ENCODE measurements around the gene AFAP1.

DNA sequence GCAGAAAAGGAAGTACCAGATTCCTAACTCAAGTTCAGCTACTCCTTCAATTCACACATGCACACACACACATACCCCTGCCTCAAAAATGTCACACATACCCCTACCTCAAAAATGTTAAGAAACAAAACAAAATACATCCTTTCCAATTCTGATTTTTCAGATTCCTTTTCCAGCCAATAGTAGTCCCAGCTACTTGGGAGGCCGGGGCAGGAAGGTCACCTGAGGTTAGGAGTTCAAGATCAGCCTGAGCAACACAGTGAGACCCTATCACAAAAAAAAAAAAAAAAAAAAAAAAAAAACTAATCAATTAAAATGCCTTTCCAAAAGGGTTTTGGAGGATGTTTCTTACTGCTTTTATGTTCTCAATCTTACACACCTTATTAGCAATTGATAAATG lies 138.0 kb downstream of the AFAP1 start:
- TF ChIP-seq, protein P1, sequence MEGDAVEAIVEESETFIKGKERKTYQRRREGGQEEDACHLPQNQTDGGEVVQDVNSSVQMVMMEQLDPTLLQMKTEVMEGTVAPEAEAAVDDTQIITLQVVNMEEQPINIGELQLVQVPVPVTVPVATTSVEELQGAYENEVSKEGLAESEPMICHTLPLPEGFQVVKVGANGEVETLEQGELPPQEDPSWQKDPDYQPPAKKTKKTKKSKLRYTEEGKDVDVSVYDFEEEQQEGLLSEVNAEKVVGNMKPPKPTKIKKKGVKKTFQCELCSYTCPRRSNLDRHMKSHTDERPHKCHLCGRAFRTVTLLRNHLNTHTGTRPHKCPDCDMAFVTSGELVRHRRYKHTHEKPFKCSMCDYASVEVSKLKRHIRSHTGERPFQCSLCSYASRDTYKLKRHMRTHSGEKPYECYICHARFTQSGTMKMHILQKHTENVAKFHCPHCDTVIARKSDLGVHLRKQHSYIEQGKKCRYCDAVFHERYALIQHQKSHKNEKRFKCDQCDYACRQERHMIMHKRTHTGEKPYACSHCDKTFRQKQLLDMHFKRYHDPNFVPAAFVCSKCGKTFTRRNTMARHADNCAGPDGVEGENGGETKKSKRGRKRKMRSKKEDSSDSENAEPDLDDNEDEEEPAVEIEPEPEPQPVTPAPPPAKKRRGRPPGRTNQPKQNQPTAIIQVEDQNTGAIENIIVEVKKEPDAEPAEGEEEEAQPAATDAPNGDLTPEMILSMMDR (IDR thresholded peaks at IDR 0.05), result no peak
- TF ChIP-seq POLR2A (IDR thresholded peaks at IDR 0.05), result no peak
